ENCODE results near the gene DIP2B. TPM values are rescaled to one million over a fixed set of nuclear protein-coding genes. Genes with fewer than 3 reads are reported as not detected.

Gene DIP2B
- total RNA-seq, 1 donor from 2014 or later = 39.3 TPM

DNA sequence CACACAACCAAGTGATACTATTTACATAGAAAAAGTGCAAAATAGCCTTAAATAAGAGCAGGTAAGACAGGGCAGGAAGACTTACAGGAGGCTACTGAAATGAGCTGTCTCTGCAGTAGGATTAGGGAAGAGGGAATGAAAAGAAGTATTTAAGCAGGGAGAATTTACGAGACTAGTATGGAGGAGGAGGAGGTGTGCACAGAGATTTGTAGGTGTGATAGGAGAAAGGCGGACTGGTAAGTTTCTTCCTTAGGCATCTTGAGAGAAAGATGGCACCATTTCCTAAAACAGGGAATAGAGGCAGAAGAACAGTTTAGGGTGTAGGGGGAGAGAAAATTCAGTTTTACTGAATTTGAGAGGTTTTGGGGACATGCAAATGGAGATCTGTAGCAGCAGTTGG is 25.7 kb downstream of the DIP2B start:
- DNase-seq (ENCODE audit: low read depth) = no peak
- Histone ChIP-seq H3K27me3 (ENCODE audit: control insufficient read depth, insufficient read depth, low read length) (no peaks in the 10 kb centered on the region), H3K4me3 (ENCODE audit: low read depth, low read length) (no peak overlapping the region), H3K36me3 (ENCODE audit: control insufficient read depth, insufficient read depth, low read length) (no peaks in the 10 kb centered on the region)
- TF ChIP-seq, protein P1, sequence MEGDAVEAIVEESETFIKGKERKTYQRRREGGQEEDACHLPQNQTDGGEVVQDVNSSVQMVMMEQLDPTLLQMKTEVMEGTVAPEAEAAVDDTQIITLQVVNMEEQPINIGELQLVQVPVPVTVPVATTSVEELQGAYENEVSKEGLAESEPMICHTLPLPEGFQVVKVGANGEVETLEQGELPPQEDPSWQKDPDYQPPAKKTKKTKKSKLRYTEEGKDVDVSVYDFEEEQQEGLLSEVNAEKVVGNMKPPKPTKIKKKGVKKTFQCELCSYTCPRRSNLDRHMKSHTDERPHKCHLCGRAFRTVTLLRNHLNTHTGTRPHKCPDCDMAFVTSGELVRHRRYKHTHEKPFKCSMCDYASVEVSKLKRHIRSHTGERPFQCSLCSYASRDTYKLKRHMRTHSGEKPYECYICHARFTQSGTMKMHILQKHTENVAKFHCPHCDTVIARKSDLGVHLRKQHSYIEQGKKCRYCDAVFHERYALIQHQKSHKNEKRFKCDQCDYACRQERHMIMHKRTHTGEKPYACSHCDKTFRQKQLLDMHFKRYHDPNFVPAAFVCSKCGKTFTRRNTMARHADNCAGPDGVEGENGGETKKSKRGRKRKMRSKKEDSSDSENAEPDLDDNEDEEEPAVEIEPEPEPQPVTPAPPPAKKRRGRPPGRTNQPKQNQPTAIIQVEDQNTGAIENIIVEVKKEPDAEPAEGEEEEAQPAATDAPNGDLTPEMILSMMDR (IDR thresholded peaks at IDR 0.05; ENCODE audit: insufficient read depth, low read length, poor library complexity, severe bottlenecking) = no peak

DNA sequence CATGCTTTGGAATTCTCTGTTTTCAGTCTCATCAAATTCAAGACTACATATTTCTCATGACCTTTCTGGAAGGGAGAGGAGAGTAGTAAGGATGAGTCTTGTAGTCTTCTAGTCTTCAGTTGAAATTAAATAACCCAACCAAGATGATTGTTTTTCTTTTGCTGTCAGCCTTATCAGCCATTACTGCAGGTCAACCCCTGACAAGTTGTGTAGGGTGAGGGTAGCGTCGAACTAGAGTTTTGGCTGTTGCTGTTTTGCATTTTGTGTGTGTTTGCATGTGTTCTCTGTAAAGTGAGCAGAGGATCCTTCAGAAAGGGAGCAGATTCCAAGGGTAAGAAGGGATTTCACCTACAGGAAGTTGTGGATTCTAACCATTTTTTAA is 28.4 kb downstream of the DIP2B start:
- no peak for DNase-seq (ENCODE audit: low read depth)
- Histone ChIP-seq H3K27me3 (ENCODE audit: control insufficient read depth, insufficient read depth, low read length) (no peaks in the 10 kb centered on the region), H3K36me3 (ENCODE audit: control insufficient read depth, insufficient read depth, low read length) (no peaks in the 10 kb centered on the region), H3K4me3 (ENCODE audit: low read depth, low read length) (no peak overlapping the region)
- TF ChIP-seq, protein P1 (IDR thresholded peaks at IDR 0.05; ENCODE audit: insufficient read depth, low read length, poor library complexity, severe bottlenecking) = no peak

DNA sequence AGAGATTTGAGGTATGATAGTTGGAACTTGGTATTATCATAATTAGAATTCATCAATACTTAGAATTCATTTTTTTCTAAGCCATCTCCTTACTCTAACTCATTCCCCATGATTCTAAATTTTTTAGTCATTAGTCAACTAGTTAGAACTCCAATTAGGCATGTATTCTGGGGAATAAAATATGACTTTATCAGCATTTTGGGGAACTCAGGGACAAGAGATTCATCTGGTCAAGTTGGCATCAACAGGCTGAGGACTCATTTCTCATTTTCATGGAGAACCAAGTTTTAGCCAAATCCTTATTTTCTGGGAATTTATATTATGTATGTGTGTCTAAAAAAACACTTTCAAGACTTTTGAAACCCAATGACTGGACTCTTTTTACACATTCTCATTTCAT is 29.2 kb downstream of the DIP2B start:
- no peaks in the 10 kb centered on the region for H3K27me3 ChIP-seq (ENCODE audit: control insufficient read depth, insufficient read depth, low read length)
- H3K36me3 ChIP-seq (ENCODE audit: control insufficient read depth, insufficient read depth, low read length) = no peaks in the 10 kb centered on the region
- DNase-seq (ENCODE audit: low read depth) = no peak
- TF ChIP-seq, protein P1 (IDR thresholded peaks at IDR 0.05; ENCODE audit: insufficient read depth, low read length, poor library complexity, severe bottlenecking) = no peak
- H3K4me3 ChIP-seq (ENCODE audit: low read depth, low read length) = no peak overlapping the region

DNA sequence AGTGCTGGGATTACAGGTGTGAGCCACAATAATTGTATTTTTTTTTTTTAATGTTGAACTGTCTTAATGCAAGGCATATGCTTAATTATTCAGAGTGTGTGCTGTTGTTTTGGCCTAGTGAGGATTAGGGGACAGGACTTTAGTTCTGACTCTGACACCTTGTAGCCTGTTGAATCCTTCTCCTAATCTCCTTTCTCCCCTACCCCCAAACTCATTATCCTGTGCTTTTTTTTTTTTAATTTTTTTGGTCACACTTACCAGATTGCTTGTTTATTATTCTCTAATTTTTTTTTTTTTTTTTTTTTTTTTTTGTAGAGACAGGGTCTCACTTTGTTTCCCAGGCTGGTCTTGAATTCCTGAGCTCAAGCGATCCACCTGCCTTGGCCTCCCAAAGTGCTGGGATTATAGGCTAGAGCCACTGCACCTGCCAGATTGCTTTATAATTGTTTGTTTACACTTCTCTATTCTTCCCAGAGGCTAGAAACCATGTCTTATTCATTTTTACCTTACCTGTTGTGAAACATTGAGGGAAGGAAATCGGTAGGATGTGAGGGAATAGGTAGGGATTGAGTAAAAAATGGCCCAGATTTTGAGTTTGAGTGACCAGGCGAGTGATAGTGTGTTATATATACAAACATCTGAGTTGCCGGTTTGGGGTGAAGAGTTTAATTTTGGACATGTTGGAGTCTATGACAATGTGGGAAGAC is 32.2 kb downstream of the DIP2B start:
- DNase-seq (ENCODE audit: low read depth) = no peak
- Histone ChIP-seq H3K36me3 (ENCODE audit: control insufficient read depth, insufficient read depth, low read length) (no peaks in the 10 kb centered on the region), H3K4me3 (ENCODE audit: low read depth, low read length) (no peak overlapping the region), H3K27me3 (ENCODE audit: control insufficient read depth, insufficient read depth, low read length) (no peaks in the 10 kb centered on the region)
- TF ChIP-seq, protein P1 (IDR thresholded peaks at IDR 0.05; ENCODE audit: insufficient read depth, low read length, poor library complexity, severe bottlenecking) = no peak

DNA sequence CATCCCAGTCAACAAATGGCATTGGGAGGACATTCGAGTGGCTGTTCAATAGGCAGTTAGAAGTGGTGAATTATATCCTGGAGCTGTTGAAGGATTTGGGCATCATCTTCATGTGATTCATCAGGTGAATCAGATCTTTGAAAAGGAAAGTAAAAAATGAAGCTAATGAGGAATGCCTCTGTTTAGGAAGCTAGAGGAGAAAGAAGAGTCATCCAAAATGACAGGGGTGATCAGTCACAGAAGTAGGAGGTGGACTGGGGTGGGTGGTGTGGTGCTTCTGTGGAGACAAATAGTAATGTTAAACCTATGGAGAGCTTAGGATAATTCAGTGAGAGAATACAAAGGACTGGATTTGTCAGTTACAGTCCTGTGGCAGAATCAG is 32.7 kb downstream of the DIP2B start:
- no peak for DNase-seq (ENCODE audit: low read depth)
- TF ChIP-seq, protein P1 (IDR thresholded peaks at IDR 0.05; ENCODE audit: insufficient read depth, low read length, poor library complexity, severe bottlenecking) = no peak
- Histone ChIP-seq H3K36me3 (ENCODE audit: control insufficient read depth, insufficient read depth, low read length) (no peaks in the 10 kb centered on the region), H3K27me3 (ENCODE audit: control insufficient read depth, insufficient read depth, low read length) (no peaks in the 10 kb centered on the region), H3K4me3 (ENCODE audit: low read depth, low read length) (no peak overlapping the region)

DNA sequence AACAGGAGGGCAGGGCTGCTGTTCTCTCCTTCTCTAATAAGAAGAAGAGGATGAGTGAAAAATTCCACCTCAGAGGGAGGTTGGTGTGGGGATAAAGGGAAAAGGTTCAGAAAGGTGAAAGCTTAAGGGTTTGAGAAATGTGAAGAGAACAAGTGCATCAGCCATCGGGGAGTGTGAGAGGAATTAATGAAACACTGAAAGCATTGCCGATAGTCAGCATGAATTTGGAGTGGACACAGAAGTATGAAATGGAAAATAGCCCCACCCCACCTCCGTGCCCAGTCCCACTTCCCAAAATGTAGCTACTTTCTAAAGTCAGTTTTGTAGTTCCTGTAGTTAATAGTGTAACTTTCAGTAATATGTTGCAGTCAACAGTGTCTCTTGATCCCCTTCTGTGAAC is 33.4 kb downstream of the DIP2B start:
- DNase-seq (ENCODE audit: low read depth) = no peak
- H3K36me3 ChIP-seq (ENCODE audit: control insufficient read depth, insufficient read depth, low read length) = no peaks in the 10 kb centered on the region
- no peaks in the 10 kb centered on the region for H3K27me3 ChIP-seq (ENCODE audit: control insufficient read depth, insufficient read depth, low read length)
- no peak overlapping the region for H3K4me3 ChIP-seq (ENCODE audit: low read depth, low read length)
- TF ChIP-seq, protein P1 (IDR thresholded peaks at IDR 0.05; ENCODE audit: insufficient read depth, low read length, poor library complexity, severe bottlenecking) = no peak

Measured in kidney epithelial cell (primary cell).